Osteoblast (primary cell): ENCODE measurements around the gene GHDC. TPM values are rescaled to one million over a fixed set of nuclear protein-coding genes. Genes with fewer than 3 reads are reported as not detected.

ENCODE experiments used
- DNase-seq: peaks from one replicate; pipeline ENCODE4 v3.0.0; 2011; ENCODE audit warnings: low spot score, mixed read lengths; ENCODE audit not compliant: insufficient read length; ENCODE audit errors: missing footprints
- H2AFZ ChIP-seq: 2 replicates; pipeline ENCODE4 v1.6.0; 2011; ENCODE audit warnings: mild to moderate bottlenecking, low read length
- H3K27ac ChIP-seq: 2 replicates; pipeline ENCODE4 v1.5.1; 2011; ENCODE audit warnings: mild to moderate bottlenecking, low read depth, low read length, moderate library complexity
- H3K27me3 ChIP-seq: 2 replicates; pipeline ENCODE4 v1.6.0; 2012; ENCODE audit warnings: mild to moderate bottlenecking, control low read depth, inconsistent platforms, low read length, moderate library complexity; ENCODE audit not compliant: insufficient read depth
- H3K36me3 ChIP-seq: 2 replicates; pipeline ENCODE4 v1.5.1; 2011; ENCODE audit warnings: mild to moderate bottlenecking, low read length, control low read depth, moderate library complexity; ENCODE audit not compliant: insufficient read depth
- H3K4me1 ChIP-seq: 2 replicates; pipeline ENCODE4 v1.5.1; 2011; ENCODE audit warnings: mild to moderate bottlenecking, low read length, control low read depth, moderate library complexity; ENCODE audit not compliant: insufficient read depth
- H3K4me2 ChIP-seq: 2 replicates; pipeline ENCODE4 v1.6.0; 2011; ENCODE audit warnings: mild to moderate bottlenecking, low read length; ENCODE audit not compliant: insufficient read depth
- H3K4me3 ChIP-seq: fragments of 200-600 bp; sonication (generic); 3 replicates; pipeline ENCODE4 v1.5.1; 2012; ENCODE audit warnings: mild to moderate bottlenecking, low read length, inconsistent platforms; ENCODE audit not compliant: insufficient read depth
- H3K79me2 ChIP-seq: 2 replicates; pipeline ENCODE4 v1.6.0; 2012; ENCODE audit warnings: mild to moderate bottlenecking, low read length, control low read depth, inconsistent platforms; ENCODE audit not compliant: insufficient read depth
- H3K9me3 ChIP-seq: 2 replicates; pipeline ENCODE4 v1.5.1; 2011; ENCODE audit warnings: low read depth, low read length, control low read depth
- H4K20me1 ChIP-seq: 2 replicates; pipeline ENCODE4 v1.6.0; 2012; ENCODE audit warnings: mild to moderate bottlenecking, low read length, control low read depth; ENCODE audit not compliant: insufficient read depth
- total RNA-seq: library from RNA; depleted of rRNA; stranded (reverse); fragments of >200 nt; gene quantifications from 2 replicates; pipeline ENCODE4 v1.2.3, GENCODE V29; 2012
- TF ChIP-seq, protein P1 (sequence below): IDR thresholded peaks from 2 replicates; pipeline ENCODE4 v1.5.1; 2011; ENCODE audit warnings: mild to moderate bottlenecking, low read depth, low read length, moderate library complexity; ENCODE audit errors: extremely low read depth

Gene GHDC
- total RNA-seq, 1 donor: 31.8 TPM

DNA sequence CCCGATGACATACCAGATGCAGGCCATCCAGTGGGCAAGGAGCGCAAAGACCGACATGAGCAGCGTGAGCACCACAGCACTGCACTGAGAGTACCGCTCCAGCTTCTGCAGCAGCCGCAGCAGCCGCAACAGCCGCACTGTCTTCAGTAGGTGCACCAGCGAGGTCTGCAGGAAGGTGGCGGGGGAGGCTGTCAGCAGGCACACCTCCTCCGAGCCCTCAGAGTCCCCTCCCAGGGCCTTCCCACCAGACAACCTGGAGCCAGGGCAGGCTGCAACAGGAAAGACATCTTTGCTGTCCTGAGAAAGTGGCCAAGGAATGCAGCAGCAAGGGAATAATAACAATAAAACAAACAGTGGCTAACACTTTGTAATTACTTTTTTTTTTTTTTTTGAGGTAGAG is 22.5 kb downstream of the GHDC start:
- peaks cover 24% of the 10 kb centered on the region for H3K27me3 ChIP-seq
- H3K9me3 ChIP-seq: no peaks in the 10 kb centered on the region
- H3K27ac ChIP-seq: no peak overlapping the region
- H4K20me1 ChIP-seq: no peaks in the 10 kb centered on the region
- H3K36me3 ChIP-seq: no peaks in the 10 kb centered on the region
- peak; percentile 72 for DNase-seq
- TF ChIP-seq, protein P1, sequence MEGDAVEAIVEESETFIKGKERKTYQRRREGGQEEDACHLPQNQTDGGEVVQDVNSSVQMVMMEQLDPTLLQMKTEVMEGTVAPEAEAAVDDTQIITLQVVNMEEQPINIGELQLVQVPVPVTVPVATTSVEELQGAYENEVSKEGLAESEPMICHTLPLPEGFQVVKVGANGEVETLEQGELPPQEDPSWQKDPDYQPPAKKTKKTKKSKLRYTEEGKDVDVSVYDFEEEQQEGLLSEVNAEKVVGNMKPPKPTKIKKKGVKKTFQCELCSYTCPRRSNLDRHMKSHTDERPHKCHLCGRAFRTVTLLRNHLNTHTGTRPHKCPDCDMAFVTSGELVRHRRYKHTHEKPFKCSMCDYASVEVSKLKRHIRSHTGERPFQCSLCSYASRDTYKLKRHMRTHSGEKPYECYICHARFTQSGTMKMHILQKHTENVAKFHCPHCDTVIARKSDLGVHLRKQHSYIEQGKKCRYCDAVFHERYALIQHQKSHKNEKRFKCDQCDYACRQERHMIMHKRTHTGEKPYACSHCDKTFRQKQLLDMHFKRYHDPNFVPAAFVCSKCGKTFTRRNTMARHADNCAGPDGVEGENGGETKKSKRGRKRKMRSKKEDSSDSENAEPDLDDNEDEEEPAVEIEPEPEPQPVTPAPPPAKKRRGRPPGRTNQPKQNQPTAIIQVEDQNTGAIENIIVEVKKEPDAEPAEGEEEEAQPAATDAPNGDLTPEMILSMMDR: no peak
- H3K79me2 ChIP-seq: no peaks in the 10 kb centered on the region
- H2AFZ ChIP-seq: no peak overlapping the region
- H3K4me1 ChIP-seq: no peaks in the 10 kb centered on the region
- no peak overlapping the region for H3K4me2 ChIP-seq
- H3K4me3 ChIP-seq: no peak overlapping the region

DNA sequence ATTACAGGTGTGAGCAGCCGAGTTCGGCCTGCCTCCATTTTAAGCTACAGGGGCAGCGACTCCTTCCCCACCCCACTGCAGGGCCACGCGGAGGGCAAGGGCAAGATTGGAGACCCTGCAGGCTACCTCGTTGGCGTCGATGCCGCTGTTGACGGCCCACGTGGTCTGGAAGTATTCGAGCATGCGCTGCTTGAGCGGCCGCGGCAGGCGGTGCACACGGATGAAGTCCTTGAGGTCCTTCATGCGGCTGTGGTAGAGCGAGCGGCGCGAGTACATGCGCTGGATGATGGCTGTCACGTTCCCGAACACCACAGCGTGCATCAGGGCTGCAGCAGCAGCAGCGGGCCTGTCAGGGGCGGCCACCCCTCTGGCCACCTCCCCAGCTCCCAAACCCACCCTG is 24.9 kb downstream of the GHDC start:
- Histone ChIP-seq H3K36me3 (no peaks in the 10 kb centered on the region), H2AFZ (no peak overlapping the region), H3K27me3 (peaks cover 16% of the 10 kb centered on the region), H3K4me1 (no peaks in the 10 kb centered on the region), H3K79me2 (no peaks in the 10 kb centered on the region), H3K27ac (no peak overlapping the region), H3K4me3 (no peak overlapping the region), H3K9me3 (no peaks in the 10 kb centered on the region), H3K4me2 (no peak overlapping the region), H4K20me1 (no peaks in the 10 kb centered on the region)
- TF ChIP-seq, protein P1: no peak
- peak; percentile 8 for DNase-seq

DNA sequence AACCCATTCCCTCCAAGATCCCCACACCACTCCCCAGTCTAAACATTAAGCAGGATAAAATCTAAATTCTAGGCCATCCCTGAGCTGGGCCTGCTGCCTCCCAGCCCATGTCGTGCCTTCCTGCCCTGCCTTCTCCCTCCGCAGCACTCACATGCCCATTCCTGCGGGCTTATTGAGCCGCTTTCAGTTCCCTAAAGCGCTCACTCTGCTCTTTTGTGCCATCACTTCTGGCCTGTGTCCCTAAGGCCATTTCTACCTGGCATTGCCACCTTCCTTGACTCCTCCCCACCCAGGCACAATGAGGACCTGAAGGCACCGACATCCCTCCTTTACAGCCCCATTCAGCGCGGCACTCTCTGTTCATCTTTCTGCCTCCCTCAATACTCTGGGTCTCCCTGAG is 26.5 kb downstream of the GHDC start:
- H3K4me1 ChIP-seq: no peaks in the 10 kb centered on the region
- H3K4me2 ChIP-seq: no peak overlapping the region
- TF ChIP-seq, protein P1: no peak
- no peak overlapping the region for H3K4me3 ChIP-seq
- H3K36me3 ChIP-seq: no peaks in the 10 kb centered on the region
- no peaks in the 10 kb centered on the region for H4K20me1 ChIP-seq
- peaks cover 10% of the 10 kb centered on the region for H3K27me3 ChIP-seq
- H2AFZ ChIP-seq: no peak overlapping the region
- peak; percentile 69 for DNase-seq
- no peaks in the 10 kb centered on the region for H3K79me2 ChIP-seq
- no peak overlapping the region for H3K27ac ChIP-seq
- no peaks in the 10 kb centered on the region for H3K9me3 ChIP-seq

DNA sequence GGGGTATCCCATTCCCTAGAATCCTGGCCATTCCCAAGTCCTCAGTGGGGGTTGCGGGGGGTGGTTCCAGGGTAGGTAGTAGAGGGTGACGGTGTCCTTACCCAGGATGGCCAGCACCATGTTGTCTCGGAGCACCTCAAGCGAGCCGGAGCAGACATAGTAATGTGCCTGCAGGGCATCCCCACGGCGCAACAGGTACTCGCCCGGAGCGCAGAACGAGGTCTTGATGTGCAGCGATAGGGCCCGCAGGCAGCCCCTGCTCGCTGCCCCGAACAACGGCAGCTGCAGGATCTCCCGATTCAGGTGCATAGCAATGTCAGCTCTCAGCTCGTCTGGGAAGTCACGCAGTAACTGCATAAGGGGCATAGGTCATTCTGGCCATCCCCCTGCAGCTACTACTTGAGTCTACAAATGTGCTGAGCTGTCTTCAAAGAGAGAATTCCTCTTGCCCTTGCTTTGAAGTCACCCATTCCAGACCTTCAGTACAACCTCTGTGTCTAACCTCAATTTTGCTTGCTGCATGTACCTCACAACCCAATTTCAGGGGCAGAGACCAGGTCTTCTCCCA is 28.0 kb downstream of the GHDC start:
- no peaks in the 10 kb centered on the region for H3K79me2 ChIP-seq
- H3K27ac ChIP-seq: no peak overlapping the region
- H3K27me3 ChIP-seq: peaks cover 6% of the 10 kb centered on the region
- H3K36me3 ChIP-seq: no peaks in the 10 kb centered on the region
- no peaks in the 10 kb centered on the region for H4K20me1 ChIP-seq
- no peaks in the 10 kb centered on the region for H3K9me3 ChIP-seq
- TF ChIP-seq, protein P1: no peak
- no peaks in the 10 kb centered on the region for H3K4me1 ChIP-seq
- H3K4me2 ChIP-seq: no peak overlapping the region
- no peak overlapping the region for H2AFZ ChIP-seq
- DNase-seq: peak; percentile 84
- H3K4me3 ChIP-seq: no peak overlapping the region
